Measurements from ENCODE around the gene GRK5. TPM values are rescaled to one million over a fixed set of nuclear protein-coding genes. Genes with fewer than 3 reads are reported as not detected.

GRK5 gene
- total RNA-seq, 4 donors from 2014 or later: 6.2 to 12.5 (median 9.1) TPM

GRCh38 chr10:119326167-119326566, 118.8 kb downstream of the GRK5 start:
- Histone ChIP-seq H3K4me3 (no peak overlapping the region), H3K36me3 (no peaks in the 10 kb centered on the region), H3K27me3 (no peaks in the 10 kb centered on the region), H3K27ac (no peak overlapping the region), H3K9me3 (no peaks in the 10 kb centered on the region), H3K4me1 (no peaks in the 10 kb centered on the region)
- in situ Hi-C loops (cut with MboI; ENCODE audit: low sequenced_read_pairs in 4 of 4): no loop called here
- intact Hi-C loops (cut with DNase I; ENCODE audit: low total_unique reads): no loop called here
- TF ChIP-seq CTCF (IDR thresholded peaks at IDR 0.05 in 4 of 5, conservative IDR thresholded peaks at IDR 0.05 in 1 of 5) (no peak), POLR2A (IDR thresholded peaks at IDR 0.05) (no peak)
- DNase-seq: no peak
- no peak for ATAC-seq

GRCh38 chr10:119327096-119327745, 119.8 kb downstream of the GRK5 start:
- no peak for DNase-seq
- Histone ChIP-seq H3K4me3 (no peak overlapping the region), H3K36me3 (no peaks in the 10 kb centered on the region), H3K4me1 (no peaks in the 10 kb centered on the region), H3K27me3 (no peaks in the 10 kb centered on the region), H3K9me3 (no peaks in the 10 kb centered on the region), H3K27ac (no peak overlapping the region)
- no peak for ATAC-seq
- in situ Hi-C loops (cut with MboI; ENCODE audit: low sequenced_read_pairs in 4 of 4): no loop called here
- no peak for TF ChIP-seq CTCF (IDR thresholded peaks at IDR 0.05 in 4 of 5, conservative IDR thresholded peaks at IDR 0.05 in 1 of 5)
- TF ChIP-seq POLR2A (IDR thresholded peaks at IDR 0.05): no peak
- intact Hi-C loops (cut with DNase I; ENCODE audit: low total_unique reads): no loop called here

- Histone ChIP-seq H3K4me1 (no peaks in the 10 kb centered on the region), H3K36me3 (no peaks in the 10 kb centered on the region), H3K9me3 (no peaks in the 10 kb centered on the region), H3K4me3 (no peak overlapping the region), H3K27me3 (no peaks in the 10 kb centered on the region), H3K27ac (no peak overlapping the region)
- DNase-seq: no peak
- TF ChIP-seq POLR2A (IDR thresholded peaks at IDR 0.05) (no peak), CTCF (IDR thresholded peaks at IDR 0.05 in 4 of 5, conservative IDR thresholded peaks at IDR 0.05 in 1 of 5) (no peak)
- intact Hi-C loops (cut with DNase I; ENCODE audit: low total_unique reads): no loop called here
- in situ Hi-C loops (cut with MboI; ENCODE audit: low sequenced_read_pairs in 4 of 4): no loop called here
- no peak for ATAC-seq
These were observed 120.9 kb downstream of the GRK5 start for GRCh38 chr10:119328223-119328622.

GRCh38 chr10:119330342-119330741, 123.0 kb downstream of the GRK5 start:
- peak; percentile 66 to 80 for ATAC-seq

More at GRCh38 chr10:119330342-119330741, 123.0 kb downstream of the GRK5 start:
- Histone ChIP-seq H3K4me3 (no peak overlapping the region), H3K9me3 (no peaks in the 10 kb centered on the region), H3K27ac (peak overlapping the region; percentile 49 to 78 (median 65)), H3K4me1 (no peaks in the 10 kb centered on the region), H3K27me3 (no peaks in the 10 kb centered on the region), H3K36me3 (no peaks in the 10 kb centered on the region)
- intact Hi-C loops (cut with DNase I; ENCODE audit: low total_unique reads): no loop called here
- in situ Hi-C loops (cut with MboI; ENCODE audit: low sequenced_read_pairs in 4 of 4): no loop called here
- TF ChIP-seq POLR2A (IDR thresholded peaks at IDR 0.05) (no peak), CTCF (IDR thresholded peaks at IDR 0.05 in 4 of 5, conservative IDR thresholded peaks at IDR 0.05 in 1 of 5) (no peak)
- no peak for DNase-seq
